K562 (cell line): ENCODE data around the gene ADIPOR2.

Experiments used
- CAMTA2 ChIP-seq: fragments of 250-450 bp; sonication (Bioruptor Pico); conservative IDR thresholded peaks from 2 replicates; pipeline ENCODE4 v1.5.1; 2022
- HDAC2 ChIP-seq: fragments of 450-650 bp; IDR thresholded peaks from 2 replicates; pipeline ENCODE4 v1.6.1; 2016; ENCODE audit warnings: mild to moderate bottlenecking
- RBFOX2 ChIP-seq: fragments of 200-400 bp; formaldehyde crosslinking; IDR thresholded peaks from 2 replicates; pipeline ENCODE4 v1.6.1; 2017; ENCODE audit warnings: low read depth, mild to moderate bottlenecking, low read length, moderate library complexity
- STAG1 ChIP-seq: sonication (generic); formaldehyde crosslinking; IDR thresholded peaks from 2 replicates; pipeline ENCODE4 v1.5.0; 2020; ENCODE audit warnings: missing genetic modification reagents, borderline replicate concordance
- TF ChIP-seq, protein P1 (sequence below), 2 experiments: fragments of 450-650 bp in 1 of 2; IDR thresholded peaks; 2 replicates each; pipeline ENCODE4 v1.6.1; 2011 to 2017; ENCODE audit warnings: low read depth in 2 of 2, antibody characterized with exemption in 1 of 2, borderline replicate concordance in 1 of 2, low read length in 1 of 2, mild to moderate bottlenecking in 1 of 2, mixed read lengths in 1 of 2; ENCODE audit not compliant: control insufficient read depth in 1 of 2
- TF ChIP-seq, protein P2 (sequence below): IDR thresholded peaks from 3 replicates; pipeline ENCODE4 v1.6.1; 2011; ENCODE audit warnings: borderline replicate concordance, mild to moderate bottlenecking; ENCODE audit not compliant: insufficient read length, insufficient read depth
- TF ChIP-seq, protein P3 (sequence below): fragments of 250-450 bp; sonication (Bioruptor Pico); IDR thresholded peaks from 2 replicates; pipeline ENCODE4 v1.9.0; 2021; ENCODE audit warnings: mild to moderate bottlenecking
- TF ChIP-seq, protein P4 (sequence below), 3 experiments: IDR thresholded peaks in 2 of 3; conservative IDR thresholded peaks in 1 of 3; 2 replicates each; pipeline ENCODE4 v1.5.1; 2011 to 2012; ENCODE audit warnings: low read length in 3 of 3, mild to moderate bottlenecking in 3 of 3, control low read depth in 2 of 3, improper control_type of control experiment in 1 of 3, inconsistent platforms in 1 of 3, low read depth in 1 of 3, mixed read lengths in 1 of 3, moderate library complexity in 1 of 3; ENCODE audit not compliant: insufficient read depth in 2 of 3

GRCh38 chr12:1681493-1681807, 9.4 kb upstream of the ADIPOR2 start:
- no peak for TF ChIP-seq STAG1
- TF ChIP-seq, protein P1, sequence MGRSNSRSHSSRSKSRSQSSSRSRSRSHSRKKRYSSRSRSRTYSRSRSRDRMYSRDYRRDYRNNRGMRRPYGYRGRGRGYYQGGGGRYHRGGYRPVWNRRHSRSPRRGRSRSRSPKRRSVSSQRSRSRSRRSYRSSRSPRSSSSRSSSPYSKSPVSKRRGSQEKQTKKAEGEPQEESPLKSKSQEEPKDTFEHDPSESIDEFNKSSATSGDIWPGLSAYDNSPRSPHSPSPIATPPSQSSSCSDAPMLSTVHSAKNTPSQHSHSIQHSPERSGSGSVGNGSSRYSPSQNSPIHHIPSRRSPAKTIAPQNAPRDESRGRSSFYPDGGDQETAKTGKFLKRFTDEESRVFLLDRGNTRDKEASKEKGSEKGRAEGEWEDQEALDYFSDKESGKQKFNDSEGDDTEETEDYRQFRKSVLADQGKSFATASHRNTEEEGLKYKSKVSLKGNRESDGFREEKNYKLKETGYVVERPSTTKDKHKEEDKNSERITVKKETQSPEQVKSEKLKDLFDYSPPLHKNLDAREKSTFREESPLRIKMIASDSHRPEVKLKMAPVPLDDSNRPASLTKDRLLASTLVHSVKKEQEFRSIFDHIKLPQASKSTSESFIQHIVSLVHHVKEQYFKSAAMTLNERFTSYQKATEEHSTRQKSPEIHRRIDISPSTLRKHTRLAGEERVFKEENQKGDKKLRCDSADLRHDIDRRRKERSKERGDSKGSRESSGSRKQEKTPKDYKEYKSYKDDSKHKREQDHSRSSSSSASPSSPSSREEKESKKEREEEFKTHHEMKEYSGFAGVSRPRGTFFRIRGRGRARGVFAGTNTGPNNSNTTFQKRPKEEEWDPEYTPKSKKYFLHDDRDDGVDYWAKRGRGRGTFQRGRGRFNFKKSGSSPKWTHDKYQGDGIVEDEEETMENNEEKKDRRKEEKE (IDR thresholded peaks at IDR 0.05; ENCODE audit: borderline replicate concordance in 1 of 2, control insufficient read depth in 1 of 2, low read depth in 2 of 2, low read length in 1 of 2): no peak
- TF ChIP-seq, protein P2, sequence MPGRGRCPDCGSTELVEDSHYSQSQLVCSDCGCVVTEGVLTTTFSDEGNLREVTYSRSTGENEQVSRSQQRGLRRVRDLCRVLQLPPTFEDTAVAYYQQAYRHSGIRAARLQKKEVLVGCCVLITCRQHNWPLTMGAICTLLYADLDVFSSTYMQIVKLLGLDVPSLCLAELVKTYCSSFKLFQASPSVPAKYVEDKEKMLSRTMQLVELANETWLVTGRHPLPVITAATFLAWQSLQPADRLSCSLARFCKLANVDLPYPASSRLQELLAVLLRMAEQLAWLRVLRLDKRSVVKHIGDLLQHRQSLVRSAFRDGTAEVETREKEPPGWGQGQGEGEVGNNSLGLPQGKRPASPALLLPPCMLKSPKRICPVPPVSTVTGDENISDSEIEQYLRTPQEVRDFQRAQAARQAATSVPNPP: no peak
- TF ChIP-seq RBFOX2: no peak
- TF ChIP-seq, protein P3, sequence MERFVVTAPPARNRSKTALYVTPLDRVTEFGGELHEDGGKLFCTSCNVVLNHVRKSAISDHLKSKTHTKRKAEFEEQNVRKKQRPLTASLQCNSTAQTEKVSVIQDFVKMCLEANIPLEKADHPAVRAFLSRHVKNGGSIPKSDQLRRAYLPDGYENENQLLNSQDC (CRISPR knock-in tag): no peak
- TF ChIP-seq, protein P4, sequence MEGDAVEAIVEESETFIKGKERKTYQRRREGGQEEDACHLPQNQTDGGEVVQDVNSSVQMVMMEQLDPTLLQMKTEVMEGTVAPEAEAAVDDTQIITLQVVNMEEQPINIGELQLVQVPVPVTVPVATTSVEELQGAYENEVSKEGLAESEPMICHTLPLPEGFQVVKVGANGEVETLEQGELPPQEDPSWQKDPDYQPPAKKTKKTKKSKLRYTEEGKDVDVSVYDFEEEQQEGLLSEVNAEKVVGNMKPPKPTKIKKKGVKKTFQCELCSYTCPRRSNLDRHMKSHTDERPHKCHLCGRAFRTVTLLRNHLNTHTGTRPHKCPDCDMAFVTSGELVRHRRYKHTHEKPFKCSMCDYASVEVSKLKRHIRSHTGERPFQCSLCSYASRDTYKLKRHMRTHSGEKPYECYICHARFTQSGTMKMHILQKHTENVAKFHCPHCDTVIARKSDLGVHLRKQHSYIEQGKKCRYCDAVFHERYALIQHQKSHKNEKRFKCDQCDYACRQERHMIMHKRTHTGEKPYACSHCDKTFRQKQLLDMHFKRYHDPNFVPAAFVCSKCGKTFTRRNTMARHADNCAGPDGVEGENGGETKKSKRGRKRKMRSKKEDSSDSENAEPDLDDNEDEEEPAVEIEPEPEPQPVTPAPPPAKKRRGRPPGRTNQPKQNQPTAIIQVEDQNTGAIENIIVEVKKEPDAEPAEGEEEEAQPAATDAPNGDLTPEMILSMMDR (IDR thresholded peaks at IDR 0.05 in 2 of 3, conservative IDR thresholded peaks at IDR 0.05 in 1 of 3; ENCODE audit: insufficient read depth in 2 of 3, low read depth in 1 of 3, low read length in 3 of 3): no peak
- TF ChIP-seq CAMTA2 (CRISPR knock-in tag): no peak
- TF ChIP-seq HDAC2: no peak
